Neural cell (in vitro differentiated cells): Measurements from ENCODE around the gene ALDH8A1.

ENCODE experiments used
- EP300 ChIP-seq: fragments of 450-650 bp; conservative IDR thresholded peaks from 2 replicates; pipeline ENCODE4 v1.6.1; 2014; ENCODE audit warnings: antibody characterized with exemption, mild to moderate bottlenecking, moderate library complexity; ENCODE audit not compliant: poor library complexity, severe bottlenecking
- EZH2 ChIP-seq: fragments of 200-600, 300-800 bp; shearing (Covaris generic), sonication (generic); IDR thresholded peaks from 2 replicates; pipeline ENCODE4 v1.6.1; 2014; ENCODE audit warnings: antibody characterized with exemption, low read length, borderline replicate concordance, mild to moderate bottlenecking; ENCODE audit not compliant: insufficient read depth, poor library complexity, severe bottlenecking
- MXI1 ChIP-seq: fragments of 450-650 bp; conservative IDR thresholded peaks from 2 replicates; pipeline ENCODE4 v1.6.1; 2014; ENCODE audit warnings: antibody characterized with exemption, mild to moderate bottlenecking; ENCODE audit not compliant: poor library complexity, severe bottlenecking
- POLR2AphosphoS5 ChIP-seq: IDR thresholded peaks from 2 replicates; pipeline ENCODE4 v1.6.1; 2012
- RAD21 ChIP-seq: fragments of 450-650 bp; conservative IDR thresholded peaks from 2 replicates; pipeline ENCODE4 v1.6.1; 2014; ENCODE audit warnings: antibody characterized with exemption, mild to moderate bottlenecking, moderate library complexity
- SMC3 ChIP-seq: fragments of 450-650 bp; conservative IDR thresholded peaks from 2 replicates; pipeline ENCODE4 v1.6.1; 2014; ENCODE audit warnings: antibody characterized with exemption, mild to moderate bottlenecking, moderate library complexity; ENCODE audit not compliant: poor library complexity
- TAF1 ChIP-seq: IDR thresholded peaks from 2 replicates; pipeline ENCODE4 v1.6.1; 2012; ENCODE audit warnings: low read depth
- TF ChIP-seq, protein P1 (sequence below): IDR thresholded peaks from 2 replicates; pipeline ENCODE4 v1.6.1; 2012; ENCODE audit warnings: borderline replicate concordance
- TF ChIP-seq, protein P2 (sequence below): fragments of 450-650 bp; IDR thresholded peaks from 2 replicates; pipeline ENCODE4 v1.5.1; 2014; ENCODE audit warnings: antibody characterized with exemption, mild to moderate bottlenecking, moderate library complexity; ENCODE audit not compliant: poor library complexity, severe bottlenecking

DNA sequence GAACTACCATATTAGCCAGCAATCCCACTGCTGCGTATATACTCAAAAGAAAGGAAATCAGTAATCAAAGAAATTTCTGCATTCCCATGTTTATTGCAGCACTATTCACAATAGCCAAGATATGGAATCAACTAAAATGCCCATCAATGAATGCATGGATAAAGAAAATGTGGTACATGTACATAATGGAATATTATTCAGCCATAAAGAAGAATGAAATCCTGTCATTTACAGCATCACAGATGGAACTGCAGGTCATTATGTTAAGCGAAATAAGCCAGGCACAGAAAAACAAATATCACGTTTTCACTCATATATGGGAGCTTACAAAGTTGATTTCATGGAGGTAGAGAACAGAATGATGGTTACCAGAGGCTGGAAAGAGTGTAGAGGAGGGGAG is 65.1 kb downstream of the ALDH8A1 start:
- TF ChIP-seq, protein P1, sequence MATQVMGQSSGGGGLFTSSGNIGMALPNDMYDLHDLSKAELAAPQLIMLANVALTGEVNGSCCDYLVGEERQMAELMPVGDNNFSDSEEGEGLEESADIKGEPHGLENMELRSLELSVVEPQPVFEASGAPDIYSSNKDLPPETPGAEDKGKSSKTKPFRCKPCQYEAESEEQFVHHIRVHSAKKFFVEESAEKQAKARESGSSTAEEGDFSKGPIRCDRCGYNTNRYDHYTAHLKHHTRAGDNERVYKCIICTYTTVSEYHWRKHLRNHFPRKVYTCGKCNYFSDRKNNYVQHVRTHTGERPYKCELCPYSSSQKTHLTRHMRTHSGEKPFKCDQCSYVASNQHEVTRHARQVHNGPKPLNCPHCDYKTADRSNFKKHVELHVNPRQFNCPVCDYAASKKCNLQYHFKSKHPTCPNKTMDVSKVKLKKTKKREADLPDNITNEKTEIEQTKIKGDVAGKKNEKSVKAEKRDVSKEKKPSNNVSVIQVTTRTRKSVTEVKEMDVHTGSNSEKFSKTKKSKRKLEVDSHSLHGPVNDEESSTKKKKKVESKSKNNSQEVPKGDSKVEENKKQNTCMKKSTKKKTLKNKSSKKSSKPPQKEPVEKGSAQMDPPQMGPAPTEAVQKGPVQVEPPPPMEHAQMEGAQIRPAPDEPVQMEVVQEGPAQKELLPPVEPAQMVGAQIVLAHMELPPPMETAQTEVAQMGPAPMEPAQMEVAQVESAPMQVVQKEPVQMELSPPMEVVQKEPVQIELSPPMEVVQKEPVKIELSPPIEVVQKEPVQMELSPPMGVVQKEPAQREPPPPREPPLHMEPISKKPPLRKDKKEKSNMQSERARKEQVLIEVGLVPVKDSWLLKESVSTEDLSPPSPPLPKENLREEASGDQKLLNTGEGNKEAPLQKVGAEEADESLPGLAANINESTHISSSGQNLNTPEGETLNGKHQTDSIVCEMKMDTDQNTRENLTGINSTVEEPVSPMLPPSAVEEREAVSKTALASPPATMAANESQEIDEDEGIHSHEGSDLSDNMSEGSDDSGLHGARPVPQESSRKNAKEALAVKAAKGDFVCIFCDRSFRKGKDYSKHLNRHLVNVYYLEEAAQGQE = no peak
- TF ChIP-seq, protein P2, sequence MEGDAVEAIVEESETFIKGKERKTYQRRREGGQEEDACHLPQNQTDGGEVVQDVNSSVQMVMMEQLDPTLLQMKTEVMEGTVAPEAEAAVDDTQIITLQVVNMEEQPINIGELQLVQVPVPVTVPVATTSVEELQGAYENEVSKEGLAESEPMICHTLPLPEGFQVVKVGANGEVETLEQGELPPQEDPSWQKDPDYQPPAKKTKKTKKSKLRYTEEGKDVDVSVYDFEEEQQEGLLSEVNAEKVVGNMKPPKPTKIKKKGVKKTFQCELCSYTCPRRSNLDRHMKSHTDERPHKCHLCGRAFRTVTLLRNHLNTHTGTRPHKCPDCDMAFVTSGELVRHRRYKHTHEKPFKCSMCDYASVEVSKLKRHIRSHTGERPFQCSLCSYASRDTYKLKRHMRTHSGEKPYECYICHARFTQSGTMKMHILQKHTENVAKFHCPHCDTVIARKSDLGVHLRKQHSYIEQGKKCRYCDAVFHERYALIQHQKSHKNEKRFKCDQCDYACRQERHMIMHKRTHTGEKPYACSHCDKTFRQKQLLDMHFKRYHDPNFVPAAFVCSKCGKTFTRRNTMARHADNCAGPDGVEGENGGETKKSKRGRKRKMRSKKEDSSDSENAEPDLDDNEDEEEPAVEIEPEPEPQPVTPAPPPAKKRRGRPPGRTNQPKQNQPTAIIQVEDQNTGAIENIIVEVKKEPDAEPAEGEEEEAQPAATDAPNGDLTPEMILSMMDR = no peak
- no peak for TF ChIP-seq TAF1
- TF ChIP-seq EZH2 = no peak
- no peak for TF ChIP-seq POLR2AphosphoS5
- no peak for TF ChIP-seq EP300
- no peak for TF ChIP-seq MXI1
- no peak for TF ChIP-seq RAD21
- TF ChIP-seq SMC3 = no peak
